Mucosa of descending colon (tissue), 3 donors: ENCODE data around the gene ANKHD1. TPM values are rescaled to one million over a fixed set of nuclear protein-coding genes. Genes with fewer than 3 reads are reported as not detected.
"Not testable (repeated sequence)": the region's sequence is repeated elsewhere in the genome, so short reads cannot be mapped to it uniquely, and the experiment has no call there.

Source experiments
- ATAC-seq: fragments of 200-7000 bp; cut with Tn5 transposase; one replicate; pipeline ENCODE4 v1.9.1; 2020; ENCODE audit warnings: mild to moderate bottlenecking, moderate library complexity
- DNase-seq, 3 donors: peaks; one replicate each; pipeline ENCODE4 v3.0.0-alpha.2; 2020
- H3K36me3 ChIP-seq: fragments of 200-600 bp; one replicate; pipeline ENCODE4 v1.8.0; 2021; ENCODE audit warnings: low read depth, mild to moderate bottlenecking
- H3K4me1 ChIP-seq: fragments of 200-600 bp; one replicate; pipeline ENCODE4 v1.8.0; 2021; ENCODE audit warnings: low read depth, mild to moderate bottlenecking
- H3K4me3 ChIP-seq: fragments of 200-600 bp; one replicate; pipeline ENCODE4 v1.8.0; 2021; ENCODE audit warnings: mild to moderate bottlenecking
- H3K9me3 ChIP-seq: fragments of 200-600 bp; one replicate; pipeline ENCODE4 v1.8.0; 2021; ENCODE audit warnings: mild to moderate bottlenecking
- intact Hi-C, 2 donors: fragments of 100-400 bp; cut with DNase I in 1 of 2; cut with micrococcal nuclease in 1 of 2; formaldehyde crosslinking; loops; one replicate each; pipeline versions ENCODE4 v1.11.0 to v1.11.1; 2022; cut with DNase I, micrococcal nuclease
- microRNA-seq: library from miRNA; unstranded; fragments of <30 nt; microRNA quantifications from one replicate; pipeline ENCODE4, GENCODE V29; 2019
- total RNA-seq, 3 donors: library from RNA; stranded (reverse); fragmentation: NEBNext Ultra II Directional in 2 of 3; extraction: Animal tissue kit (Norgen Biotek cat#: 25700) in 2 of 3; gene quantifications; one replicate each; pipeline versions ENCODE4 v1.2.1 to v1.2.4, GENCODE V29; 2021 to 2023
- TF ChIP-seq, protein P1 (sequence below): fragments of 200-600 bp; IDR thresholded peaks from one replicate; pipeline ENCODE4 v1.8.0; 2022; ENCODE audit warnings: antibody characterized with exemption, mild to moderate bottlenecking
- donor health status: DM: no; HTN: no; CAD: no; lungs with moderate emphysema.
- donor health status: DM: no; HTN: no; CAD: no.
- donor health status: DM: no; HTN: yes; CAD: no.

ANKHD1 gene
- total RNA-seq, 3 donors from 2014 or later: 134 to 135 (median 134) TPM

DNA sequence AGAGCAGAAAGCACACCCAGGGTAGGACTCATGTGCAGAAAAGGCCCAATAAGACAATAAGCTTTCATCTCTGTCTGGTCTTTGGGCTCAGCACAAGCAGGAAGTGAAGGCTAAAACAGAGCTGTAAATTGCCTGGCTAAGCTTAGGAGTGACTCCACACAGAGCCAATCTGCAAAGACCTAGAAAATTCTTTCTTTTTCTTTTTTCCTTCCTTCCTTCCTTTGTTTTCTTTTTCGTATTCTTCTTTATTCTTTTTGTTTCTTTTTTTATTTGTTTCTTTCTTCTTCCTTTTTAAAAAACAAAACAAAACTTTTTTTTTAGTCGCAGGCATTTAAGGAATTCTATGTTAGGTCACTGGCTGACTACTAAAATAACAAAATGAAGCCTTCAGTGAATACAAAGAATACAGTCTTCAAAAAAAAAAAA, 175.2 kb downstream of the ANKHD1 start:
- TF ChIP-seq, protein P1, sequence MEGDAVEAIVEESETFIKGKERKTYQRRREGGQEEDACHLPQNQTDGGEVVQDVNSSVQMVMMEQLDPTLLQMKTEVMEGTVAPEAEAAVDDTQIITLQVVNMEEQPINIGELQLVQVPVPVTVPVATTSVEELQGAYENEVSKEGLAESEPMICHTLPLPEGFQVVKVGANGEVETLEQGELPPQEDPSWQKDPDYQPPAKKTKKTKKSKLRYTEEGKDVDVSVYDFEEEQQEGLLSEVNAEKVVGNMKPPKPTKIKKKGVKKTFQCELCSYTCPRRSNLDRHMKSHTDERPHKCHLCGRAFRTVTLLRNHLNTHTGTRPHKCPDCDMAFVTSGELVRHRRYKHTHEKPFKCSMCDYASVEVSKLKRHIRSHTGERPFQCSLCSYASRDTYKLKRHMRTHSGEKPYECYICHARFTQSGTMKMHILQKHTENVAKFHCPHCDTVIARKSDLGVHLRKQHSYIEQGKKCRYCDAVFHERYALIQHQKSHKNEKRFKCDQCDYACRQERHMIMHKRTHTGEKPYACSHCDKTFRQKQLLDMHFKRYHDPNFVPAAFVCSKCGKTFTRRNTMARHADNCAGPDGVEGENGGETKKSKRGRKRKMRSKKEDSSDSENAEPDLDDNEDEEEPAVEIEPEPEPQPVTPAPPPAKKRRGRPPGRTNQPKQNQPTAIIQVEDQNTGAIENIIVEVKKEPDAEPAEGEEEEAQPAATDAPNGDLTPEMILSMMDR: no peak
- peak; percentile 81 for ATAC-seq
- Histone ChIP-seq H3K4me1 (peaks cover 8% of the 10 kb centered on the region), H3K36me3 (no peaks in the 10 kb centered on the region), H3K9me3 (no peaks in the 10 kb centered on the region), H3K4me3 (no peak overlapping the region)
- intact Hi-C loops: loop anchor here in 1 of 2 donors (5.0 kb wide), 1 partner anchor 56 kb away; the partner anchor contains the start of gene CD14
- DNase-seq: no peak

DNA sequence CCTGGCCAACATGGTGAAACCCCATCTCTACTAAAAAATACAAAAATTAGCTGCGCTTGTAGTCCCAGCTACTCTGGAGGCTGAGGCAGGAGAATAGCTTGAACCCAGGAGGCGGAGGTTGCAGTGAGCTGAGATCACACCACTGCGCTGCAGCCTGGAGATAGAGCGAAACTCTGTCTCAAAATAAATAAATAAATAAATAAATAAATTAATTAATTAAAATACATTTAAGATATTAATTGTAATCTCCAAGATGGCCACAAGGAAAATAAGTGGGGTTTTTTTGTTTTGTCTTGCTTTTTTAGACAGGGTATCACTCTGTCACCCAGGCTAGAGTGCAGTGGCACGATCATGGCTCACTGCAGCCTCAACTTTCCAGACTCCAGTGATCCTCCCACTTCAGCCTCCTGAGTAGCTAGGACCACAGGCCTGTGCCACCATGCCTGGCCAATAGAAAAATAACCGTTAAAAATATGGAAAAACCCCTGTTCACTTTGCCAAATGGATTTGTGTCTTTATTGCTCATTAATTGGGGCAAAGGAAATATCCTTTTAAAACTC, 177.6 kb downstream of the ANKHD1 start:
- H3K4me3 ChIP-seq, DNase-seq, ATAC-seq, H3K4me1 ChIP-seq, H3K36me3 ChIP-seq, H3K9me3 ChIP-seq: not testable (repeated sequence)
- intact Hi-C loops: loop anchor here in 1 of 2 donors (5.0 kb wide), 1 partner anchor 53 kb away; the partner anchor contains the start of gene CD14

GRCh38 chr5:140587495-140587894, 185.9 kb downstream of the ANKHD1 start:
- no peaks in the 10 kb centered on the region for H3K36me3 ChIP-seq
- no peak for DNase-seq
- H3K9me3 ChIP-seq: no peaks in the 10 kb centered on the region
- no peak overlapping the region for H3K4me3 ChIP-seq
- TF ChIP-seq, protein P1: no peak
- peak; percentile 35 for ATAC-seq
- no peaks in the 10 kb centered on the region for H3K4me1 ChIP-seq
- intact Hi-C loops: no loop called here

GRCh38 chr5:140588311-140589070, 186.9 kb downstream of the ANKHD1 start:
- no peaks in the 10 kb centered on the region for H3K36me3 ChIP-seq
- ATAC-seq (no peak), DNase-seq (no peak)
- intact Hi-C loops: no loop called here
- TF ChIP-seq, protein P1: no peak
- H3K9me3 ChIP-seq: no peaks in the 10 kb centered on the region
- no peaks in the 10 kb centered on the region for H3K4me1 ChIP-seq
- H3K4me3 ChIP-seq: no peak overlapping the region

Small RNA genes lying within 50 kb of the gene (microRNA-seq; reads per million reads assigned to microRNA genes)
- gene MIR6831: not detected

Other genes starting within 250 kb of the ANKHD1 start
- 100 to 1,000 TPM in 2 of 3 donors, 10 to 100 TPM in 1; 76.3 to 175 (median 136) TPM for gene CYSTM1, start 226.6 kb upstream of the ANKHD1 start, total RNA-seq
- gene PFDN1, start 98.7 kb upstream of the ANKHD1 start, total RNA-seq: 10 to 100 TPM; 33.5 to 48.0 (median 35.9) TPM
- 10 to 100 TPM in 2 of 3 donors, 1 to 10 TPM in 1; 8.8 to 15.7 (median 13.1) TPM for gene HBEGF, start 55.2 kb upstream of the ANKHD1 start, total RNA-seq
- gene SLC4A9, start 41.6 kb upstream of the ANKHD1 start, total RNA-seq: under 1 TPM in 2 of 3 donors, not detected in 1; 0.23 to 0.46 TPM
- 10 to 100 TPM; 18.5 to 51.9 (median 23.1) TPM for gene EIF4EBP3, start 145.8 kb downstream of the ANKHD1 start, total RNA-seq
- gene SRA1, start 155.6 kb downstream of the ANKHD1 start, total RNA-seq: 10 to 100 TPM; 27.9 to 38.0 (median 31.8) TPM
- gene APBB3, start 162.8 kb downstream of the ANKHD1 start, total RNA-seq: 10 to 100 TPM; 18.8 to 32.5 (median 21.2) TPM
- gene SLC35A4, start 163.0 kb downstream of the ANKHD1 start, total RNA-seq: 10 to 100 TPM; 65.5 to 96.9 (median 93.8) TPM
- gene CD14, start 231.3 kb downstream of the ANKHD1 start, total RNA-seq: 10 to 100 TPM; 35.8 to 92.8 (median 90.9) TPM
- 10 to 100 TPM; 13.6 to 21.7 (median 16.8) TPM for gene TMCO6, start 237.6 kb downstream of the ANKHD1 start, total RNA-seq
- 10 to 100 TPM; 63.5 to 93.1 (median 83.0) TPM for gene NDUFA2, start 245.8 kb downstream of the ANKHD1 start, total RNA-seq
- gene IK, start 246.0 kb downstream of the ANKHD1 start, total RNA-seq: 10 to 100 TPM; 79.8 to 98.1 (median 79.9) TPM